SK-N-MC (cell line): ENCODE results near the gene DCK.
A peak's percentile ranks its signal among the peaks of the same experiment; 100 is the strongest.

Experiments used
- DNase-seq: peaks from one replicate; pipeline ENCODE4 v3.0.0-alpha.2; 2011; ENCODE audit warnings: low read depth, low spot score
- H3K27ac ChIP-seq: fragments of 200-600 bp; sonication (generic); 2 replicates; pipeline ENCODE4 v1.5.1; 2016; ENCODE audit warnings: mixed run types
- H3K36me3 ChIP-seq: fragments of 200-600 bp; sonication (generic); 2 replicates; pipeline ENCODE4 v1.6.1; 2017; ENCODE audit warnings: antibody characterized with exemption, low read length, mixed read lengths; ENCODE audit not compliant: insufficient read depth
- H3K4me3 ChIP-seq: fragments of 200-600 bp; sonication (generic); 2 replicates; pipeline ENCODE4 v1.5.1; 2016
- H3K9ac ChIP-seq: fragments of 200-600 bp; sonication (generic); 2 replicates; pipeline ENCODE4 v1.8.0; 2017; ENCODE audit warnings: mixed run types, mixed read lengths; ENCODE audit not compliant: insufficient read length
- H3K9me3 ChIP-seq: fragments of 200-600 bp; sonication (generic); 2 replicates; pipeline ENCODE4 v1.6.1; 2017; ENCODE audit warnings: low read depth, mild to moderate bottlenecking, antibody characterized with exemption, low read length, moderate library complexity, mixed read lengths
- EZH2 ChIP-seq: fragments of 200-600 bp; sonication (generic); IDR thresholded peaks from one replicate; pipeline ENCODE4 v1.6.1; 2017; ENCODE audit warnings: antibody characterized with exemption
- FOXP2 ChIP-seq: optimal IDR thresholded peaks from 2 replicates; pipeline ENCODE3; 2011; ENCODE audit warnings: mild to moderate bottlenecking, moderate library complexity; ENCODE audit not compliant: insufficient read depth; ENCODE audit errors: extremely low read length, control extremely low read depth
- POLR2AphosphoS5 ChIP-seq: IDR thresholded peaks from 2 replicates; pipeline ENCODE4 v1.6.1; 2012; ENCODE audit warnings: mild to moderate bottlenecking, low read depth, low read length, borderline replicate concordance

DCK gene

GRCh38 chr4:70969076-70969475 lies 24.4 kb upstream of the DCK start:
- H3K9me3 ChIP-seq, result no peaks in the 10 kb centered on the region
- H3K36me3 ChIP-seq, result peaks cover 24% of the 10 kb centered on the region
- TF ChIP-seq FOXP2, result no peak
- no peak overlapping the region for H3K9ac ChIP-seq
- no peak overlapping the region for H3K4me3 ChIP-seq
- no peak overlapping the region for H3K27ac ChIP-seq
- DNase-seq, result no peak

GRCh38 chr4:70976252-70976651 lies 17.2 kb upstream of the DCK start:
- H3K36me3 ChIP-seq, result peaks cover 36% of the 10 kb centered on the region
- no peak for TF ChIP-seq EZH2
- no peak for TF ChIP-seq POLR2AphosphoS5
- no peak for TF ChIP-seq FOXP2
- H3K4me3 ChIP-seq, result no peak overlapping the region
- DNase-seq, result no peak
- no peaks in the 10 kb centered on the region for H3K9me3 ChIP-seq
- H3K9ac ChIP-seq, result no peak overlapping the region
- H3K27ac ChIP-seq, result no peak overlapping the region

- peaks cover 40% of the 10 kb centered on the region for H3K36me3 ChIP-seq
- TF ChIP-seq FOXP2 (no peak), POLR2AphosphoS5 (no peak), EZH2 (no peak)
Measured at GRCh38 chr4:70979445-70980008, 13.9 kb upstream of the DCK start.

GRCh38 chr4:70980196-70980595 lies 13.3 kb upstream of the DCK start:
- Histone ChIP-seq H3K9ac (no peak overlapping the region), H3K27ac (no peak overlapping the region), H3K4me3 (no peak overlapping the region), H3K36me3 (peaks cover 33% of the 10 kb centered on the region), H3K9me3 (no peaks in the 10 kb centered on the region)
- TF ChIP-seq EZH2, result no peak
- no peak for DNase-seq

More at GRCh38 chr4:70979445-70980008, 13.9 kb upstream of the DCK start:
- no peak overlapping the region for H3K4me3 ChIP-seq
- DNase-seq, result no peak
- no peaks in the 10 kb centered on the region for H3K9me3 ChIP-seq
- H3K27ac ChIP-seq, result no peak overlapping the region
- no peak overlapping the region for H3K9ac ChIP-seq

- TF ChIP-seq FOXP2, result no peak
- TF ChIP-seq EZH2, result no peak
- TF ChIP-seq POLR2AphosphoS5, result no peak
- H3K9me3 ChIP-seq, result no peaks in the 10 kb centered on the region
- H3K27ac ChIP-seq, result no peak overlapping the region
- H3K9ac ChIP-seq, result no peak overlapping the region
- H3K4me3 ChIP-seq, result no peak overlapping the region
- peaks cover 13% of the 10 kb centered on the region for H3K36me3 ChIP-seq
- no peak for DNase-seq
Measured at GRCh38 chr4:70984106-70984505, 9.3 kb upstream of the DCK start.

- TF ChIP-seq POLR2AphosphoS5 (no peak), EZH2 (no peak), FOXP2 (no peak)
- Histone ChIP-seq H3K27ac (no peak overlapping the region), H3K4me3 (no peak overlapping the region), H3K9ac (no peak overlapping the region), H3K36me3 (peaks cover 9% of the 10 kb centered on the region; the same call in 1 of the 2 replicates), H3K9me3 (no peaks in the 10 kb centered on the region)
- DNase-seq, result no peak
Measured at GRCh38 chr4:70984589-70984988, 8.9 kb upstream of the DCK start.

GRCh38 chr4:70991596-70991995 lies 1.9 kb upstream of the DCK start:
- TF ChIP-seq EZH2 (no peak), POLR2AphosphoS5 (no peak), FOXP2 (no peak)
- Histone ChIP-seq H3K4me3 (no peak overlapping the region), H3K9ac (no peak overlapping the region), H3K27ac (no peak overlapping the region), H3K9me3 (peaks cover 11% of the 10 kb centered on the region; the same call in 1 of the 2 replicates), H3K36me3 (peaks cover 21% of the 10 kb centered on the region)
- DNase-seq, result no peak

GRCh38 chr4:70992391-70992881 lies 1.0 kb upstream of the DCK start:
- Histone ChIP-seq H3K36me3 (peaks cover 29% of the 10 kb centered on the region), H3K9ac (no peak overlapping the region), H3K27ac (peak overlapping the region; percentile 84; the same call in 1 of the 2 replicates), H3K9me3 (peaks cover 11% of the 10 kb centered on the region; the same call in 1 of the 2 replicates), H3K4me3 (peak overlapping the region; percentile 98)
- DNase-seq, result no peak
- TF ChIP-seq POLR2AphosphoS5 (no peak), EZH2 (no peak), FOXP2 (no peak)

- Histone ChIP-seq H3K9me3 (peaks cover 12% of the 10 kb centered on the region), H3K36me3 (peaks cover 45% of the 10 kb centered on the region), H3K9ac (peak overlapping the region; percentile 94), H3K4me3 (peak overlapping the region; percentile 98), H3K27ac (peak overlapping the region; percentile 84; the same call in 1 of the 2 replicates)
- DNase-seq, result no peak
- TF ChIP-seq EZH2 (no peak), FOXP2 (no peak), POLR2AphosphoS5 (no peak)
Measured at GRCh38 chr4:70994069-70994366, 569 bp downstream of the DCK start.
